Gastrocnemius medialis (tissue), 4 donors: ENCODE measurements around the gene TASOR2.

Experiments
- POLR2A ChIP-seq, 2 donors: fragments of 450-650 bp; IDR thresholded peaks; one replicate each; pipeline ENCODE4 v1.6.1; 2017; ENCODE audit warnings: antibody characterized with exemption in 2 of 2, mild to moderate bottlenecking in 2 of 2, moderate library complexity in 2 of 2
- TF ChIP-seq, protein P1 (sequence below), 5 experiments: fragments of 450-650 bp in 3 of 5; fragments of 200-600 bp in 2 of 5; sonication (generic) in 2 of 5; IDR thresholded peaks in 4 of 5; conservative IDR thresholded peaks in 1 of 5; 1 replicate in 4 of 5; 2 replicates in 1 of 5; pipeline ENCODE4 v1.5.1; 2016 to 2019; ENCODE audit warnings: antibody characterized with exemption in 5 of 5, mild to moderate bottlenecking in 3 of 5, moderate library complexity in 3 of 5

DNA sequence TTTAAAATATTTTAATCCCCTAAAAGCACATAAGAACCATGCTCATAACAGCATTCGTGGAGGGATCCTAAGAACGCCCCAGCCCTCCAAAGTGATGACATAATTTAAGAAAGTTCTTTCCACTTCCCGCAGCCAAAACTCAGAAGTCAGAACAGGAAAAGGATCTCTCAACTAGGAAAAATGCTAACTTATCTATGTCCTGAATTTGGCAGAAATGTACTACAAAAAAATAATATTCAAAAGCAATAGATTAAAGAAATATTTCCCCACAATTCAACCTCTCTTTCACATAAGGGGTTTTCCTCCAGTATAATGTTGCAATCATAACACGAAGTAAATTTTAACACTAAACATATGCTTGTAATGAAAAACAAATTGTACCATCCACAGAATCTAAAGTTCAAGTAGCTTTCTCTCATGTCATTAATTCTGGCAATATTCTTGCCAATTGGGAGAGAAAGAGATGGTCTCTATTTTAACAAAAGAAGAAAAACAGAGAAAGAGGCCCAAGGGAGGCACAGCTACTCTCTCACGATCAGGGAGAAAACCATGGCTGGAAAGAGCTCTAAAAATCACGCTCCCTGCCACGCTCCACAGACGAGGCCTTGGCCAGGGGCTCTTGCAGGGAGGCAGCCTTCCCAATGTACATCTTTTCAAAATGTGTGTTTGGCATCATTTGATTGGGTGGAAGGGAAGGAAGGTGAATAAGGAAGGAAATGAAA lies 41.1 kb upstream of the TASOR2 start:
- TF ChIP-seq, protein P1, sequence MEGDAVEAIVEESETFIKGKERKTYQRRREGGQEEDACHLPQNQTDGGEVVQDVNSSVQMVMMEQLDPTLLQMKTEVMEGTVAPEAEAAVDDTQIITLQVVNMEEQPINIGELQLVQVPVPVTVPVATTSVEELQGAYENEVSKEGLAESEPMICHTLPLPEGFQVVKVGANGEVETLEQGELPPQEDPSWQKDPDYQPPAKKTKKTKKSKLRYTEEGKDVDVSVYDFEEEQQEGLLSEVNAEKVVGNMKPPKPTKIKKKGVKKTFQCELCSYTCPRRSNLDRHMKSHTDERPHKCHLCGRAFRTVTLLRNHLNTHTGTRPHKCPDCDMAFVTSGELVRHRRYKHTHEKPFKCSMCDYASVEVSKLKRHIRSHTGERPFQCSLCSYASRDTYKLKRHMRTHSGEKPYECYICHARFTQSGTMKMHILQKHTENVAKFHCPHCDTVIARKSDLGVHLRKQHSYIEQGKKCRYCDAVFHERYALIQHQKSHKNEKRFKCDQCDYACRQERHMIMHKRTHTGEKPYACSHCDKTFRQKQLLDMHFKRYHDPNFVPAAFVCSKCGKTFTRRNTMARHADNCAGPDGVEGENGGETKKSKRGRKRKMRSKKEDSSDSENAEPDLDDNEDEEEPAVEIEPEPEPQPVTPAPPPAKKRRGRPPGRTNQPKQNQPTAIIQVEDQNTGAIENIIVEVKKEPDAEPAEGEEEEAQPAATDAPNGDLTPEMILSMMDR (IDR thresholded peaks at IDR 0.05 in 4 of 5, conservative IDR thresholded peaks at IDR 0.05 in 1 of 5) = no peak
- TF ChIP-seq POLR2A (IDR thresholded peaks at IDR 0.05) = no peak
